ENCODE measurements around the gene INSYN2B. TPM values are rescaled to one million over a fixed set of nuclear protein-coding genes. Genes with fewer than 3 reads are reported as not detected.

Gene INSYN2B
- total RNA-seq, 1 experiment from 2014 or later = not detected

DNA sequence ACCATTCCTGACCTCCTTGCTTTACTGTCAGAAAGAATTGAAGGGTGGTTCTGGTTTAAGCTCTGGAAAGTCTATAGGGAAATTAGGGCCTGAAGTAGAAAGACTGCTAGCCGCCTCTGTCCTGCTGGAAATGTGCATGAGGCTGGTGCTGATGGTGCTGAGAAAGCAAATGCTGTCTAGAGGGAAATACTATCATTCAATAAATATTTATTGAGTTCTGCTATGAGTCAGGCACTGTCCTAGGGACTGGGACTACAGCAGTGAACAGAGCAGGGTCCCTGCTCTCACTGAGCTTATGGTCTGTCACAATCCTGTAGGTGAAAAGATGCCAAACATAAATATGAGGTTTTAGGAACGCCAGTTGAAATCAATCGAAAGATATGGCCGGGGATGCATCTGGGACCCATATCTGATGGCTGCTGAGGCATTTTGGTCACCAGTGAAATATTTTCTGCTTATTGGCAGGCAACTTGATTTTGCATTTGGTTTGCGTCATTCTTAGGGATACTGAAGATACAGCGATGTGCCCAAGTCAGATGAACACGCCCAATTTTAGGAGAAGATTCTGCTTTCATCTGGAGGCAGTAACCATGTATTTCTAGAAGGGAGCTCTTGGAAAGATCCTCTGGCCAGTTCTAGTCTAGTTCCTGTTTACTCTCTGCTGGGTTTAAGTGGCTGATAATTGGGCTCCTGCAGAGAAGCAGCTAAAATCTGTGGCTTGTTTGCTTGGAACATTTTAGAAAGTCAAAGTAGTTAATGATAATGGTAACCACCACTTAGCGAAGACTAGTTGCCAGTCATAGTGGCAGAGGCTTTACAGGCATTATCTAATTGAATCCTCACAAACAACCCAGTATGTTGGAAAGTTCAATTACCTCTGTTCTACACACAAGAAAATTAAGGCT, 73.3 kb downstream of the INSYN2B start:
- ATAC-seq = no peak
- no TSS peak for BruUV-seq (replicated peaks)
- intact Hi-C loops (cut with micrococcal nuclease) = no loop called here
- H3K4me1 ChIP-seq (ENCODE audit: control insufficient read depth in 1 of 2, insufficient read depth in 2 of 2, low read length in 2 of 2) = no peaks in the 10 kb centered on the region
- ChIA-PET RAD21 (ENCODE audit: low non-redundant PET in 1 of 2, low total read pairs in 2 of 2, uncharacterized antibody in 2 of 2, unreplicated experiment in 2 of 2) (no interaction called here), CTCF (no interaction called here), POLR2A (no interaction called here)
- no peaks in the 10 kb centered on the region for H3K9me2 ChIP-seq (ENCODE audit: insufficient read depth)
- peaks cover 36% of the 10 kb centered on the region; the same call in 1 of the 2 replicates for H3K27me3 ChIP-seq (ENCODE audit: insufficient read depth, low read length)
- no peak for DNase-seq (ENCODE audit: low read depth, low spot score)
- no peaks in the 10 kb centered on the region for H3K79me2 ChIP-seq (ENCODE audit: insufficient read depth, low read length)
- H3K9ac ChIP-seq (ENCODE audit: low read length) = no peak overlapping the region
- H3K4me3 ChIP-seq (replicated peaks in 1 of 2; ENCODE audit: low read depth in 1 of 2, low read length in 2 of 2) = no peak overlapping the region
- no peaks in the 10 kb centered on the region for H3K9me3 ChIP-seq (ENCODE audit: control insufficient read depth in 1 of 2, insufficient read depth in 1 of 2, low read depth in 1 of 2, low read length in 2 of 2)
- no peak overlapping the region for H3K27ac ChIP-seq (ENCODE audit: low read depth, low read length)
- no peak overlapping the region for H3K4me2 ChIP-seq (ENCODE audit: low read length)
- H2AFZ ChIP-seq (ENCODE audit: low read depth, low read length, poor library complexity, severe bottlenecking) = no peak overlapping the region
- no peaks in the 10 kb centered on the region for H3K36me3 ChIP-seq (ENCODE audit: control insufficient read depth in 1 of 2, insufficient read depth in 2 of 2, low read length in 2 of 2)
- TF ChIP-seq FOSL1 (IDR thresholded peaks at IDR 0.05; ENCODE audit: low read depth) = no peak
- TF ChIP-seq POLR2A (IDR thresholded peaks at IDR 0.05; ENCODE audit: borderline replicate concordance, extremely low read depth, insufficient read depth, insufficient read length) = no peak
- H4K20me1 ChIP-seq (ENCODE audit: insufficient read depth) = no peaks in the 10 kb centered on the region

DNA sequence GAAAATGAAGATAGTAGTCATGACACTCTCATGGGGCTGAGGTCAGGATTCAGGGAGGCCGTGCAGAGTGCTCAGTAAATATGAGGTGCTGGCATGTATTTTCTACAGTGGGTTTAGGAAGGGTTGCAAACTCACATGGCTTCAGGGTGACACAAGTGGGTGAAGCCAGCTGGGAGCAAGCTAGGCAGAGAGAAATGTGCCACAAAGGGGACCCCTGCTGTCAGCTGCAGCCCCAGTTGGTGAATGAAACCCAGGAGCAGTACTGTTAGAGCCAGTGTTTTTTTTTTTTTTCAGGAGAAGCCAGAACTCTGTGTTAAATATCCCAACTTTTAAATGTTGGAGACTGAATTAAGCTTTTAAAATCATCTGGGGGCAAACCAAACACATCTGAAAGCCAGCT, 75.3 kb downstream of the INSYN2B start:
- ChIA-PET CTCF (no interaction called here), RAD21 (ENCODE audit: low non-redundant PET in 1 of 2, low total read pairs in 2 of 2, uncharacterized antibody in 2 of 2, unreplicated experiment in 2 of 2) (no interaction called here), POLR2A (no interaction called here)
- Histone ChIP-seq H4K20me1 (ENCODE audit: insufficient read depth) (no peaks in the 10 kb centered on the region), H3K79me2 (ENCODE audit: insufficient read depth, low read length) (no peaks in the 10 kb centered on the region), H3K27me3 (ENCODE audit: insufficient read depth, low read length) (peaks cover 36% of the 10 kb centered on the region; the same call in 1 of the 2 replicates), H3K36me3 (ENCODE audit: control insufficient read depth in 1 of 2, insufficient read depth in 2 of 2, low read length in 2 of 2) (no peaks in the 10 kb centered on the region), H2AFZ (ENCODE audit: low read depth, low read length, poor library complexity, severe bottlenecking) (no peak overlapping the region), H3K9me3 (ENCODE audit: control insufficient read depth in 1 of 2, insufficient read depth in 1 of 2, low read depth in 1 of 2, low read length in 2 of 2) (no peaks in the 10 kb centered on the region), H3K9ac (ENCODE audit: low read length) (no peak overlapping the region), H3K9me2 (ENCODE audit: insufficient read depth) (no peaks in the 10 kb centered on the region), H3K27ac (ENCODE audit: low read depth, low read length) (no peak overlapping the region), H3K4me2 (ENCODE audit: low read length) (no peak overlapping the region), H3K4me3 (replicated peaks in 1 of 2; ENCODE audit: low read depth in 1 of 2, low read length in 2 of 2) (no peak overlapping the region), H3K4me1 (ENCODE audit: control insufficient read depth in 1 of 2, insufficient read depth in 2 of 2, low read length in 2 of 2) (no peaks in the 10 kb centered on the region)
- intact Hi-C loops (cut with micrococcal nuclease) = no loop called here
- TF ChIP-seq TCF7L2 (IDR thresholded peaks at IDR 0.05; ENCODE audit: borderline replicate concordance, extremely low read depth, insufficient read depth, insufficient read length) = no peak
- TF ChIP-seq, protein P1, sequence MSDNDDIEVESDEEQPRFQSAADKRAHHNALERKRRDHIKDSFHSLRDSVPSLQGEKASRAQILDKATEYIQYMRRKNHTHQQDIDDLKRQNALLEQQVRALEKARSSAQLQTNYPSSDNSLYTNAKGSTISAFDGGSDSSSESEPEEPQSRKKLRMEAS (IDR thresholded peaks at IDR 0.05) = no peak
- no peak for TF ChIP-seq EZH2phosphoT487 (IDR thresholded peaks at IDR 0.05; ENCODE audit: borderline replicate concordance)
- no peak for TF ChIP-seq SIN3A (IDR thresholded peaks at IDR 0.05; ENCODE audit: low read depth)
- no peak for ATAC-seq
- no peak for DNase-seq (ENCODE audit: low read depth, low spot score)
- no TSS peak for BruUV-seq (replicated peaks)
